ENCODE results near the gene SOAT2. TPM values are rescaled to one million over a fixed set of nuclear protein-coding genes. Genes with fewer than 3 reads are reported as not detected.

Gene SOAT2
- total RNA-seq, 1 experiment from 2014 or later, result not detected

- no peak overlapping the region for H3K27ac ChIP-seq (ENCODE audit: insufficient read length, low read depth, low read length)
- no peak overlapping the region for H4K5ac ChIP-seq (ENCODE audit: insufficient read length, low read depth, low read length)
- H3K23me2 ChIP-seq (ENCODE audit: insufficient read length, low read depth, low read length, poor library complexity, severe bottlenecking), result peaks cover 24% of the 10 kb centered on the region
- H4K20me1 ChIP-seq (ENCODE audit: control insufficient read depth, insufficient read depth, insufficient read length), result no peaks in the 10 kb centered on the region
- H3K27ac Mint-ChIP-seq, result no peak overlapping the region
- H3K4me2 ChIP-seq (ENCODE audit: insufficient read depth, insufficient read length, low read length), result peak overlapping the region; percentile 98
- no peak overlapping the region for H3K14ac ChIP-seq (ENCODE audit: insufficient read depth, low read length)
- H2BK20ac ChIP-seq (ENCODE audit: low read depth, low read length, poor library complexity, severe bottlenecking), result no peak overlapping the region
- no peaks in the 10 kb centered on the region for H3K79me2 ChIP-seq (ENCODE audit: insufficient read depth, low read length)
- no peak overlapping the region for H2AK5ac ChIP-seq (ENCODE audit: insufficient read length, low read length)
- DNase-seq, result peak; percentile 69
- no peak overlapping the region for H2AFZ ChIP-seq (ENCODE audit: low read length)
- no peak overlapping the region for H3K9ac ChIP-seq (ENCODE audit: extremely low read depth, insufficient read length, low read length)
- H3K56ac ChIP-seq (ENCODE audit: insufficient read length, low read depth, low read length), result no peak overlapping the region
- peaks cover 0 to 3% of the 10 kb centered on the region in 2 experiments; a peak in 1 of 5 replicates for H3K9me3 Mint-ChIP-seq
- H3K4me1 ChIP-seq (ENCODE audit: insufficient read depth, low read length), result peaks cover 6% of the 10 kb centered on the region; the same call in 1 of the 2 replicates
- no peaks in the 10 kb centered on the region; a peak in 1 of 7 replicates for H3K36me3 Mint-ChIP-seq (ENCODE audit: insufficient read depth in 1 of 3, low read depth in 3 of 3)
- H3K4me1 Mint-ChIP-seq, result peaks cover 30 to 42% of the 10 kb centered on the region in 2 experiments
- no peaks in the 10 kb centered on the region; the same call in 1 of the 2 replicates for H3K27me3 ChIP-seq (ENCODE audit: insufficient read depth, low read length)
- H4K8ac ChIP-seq (replicated peaks; ENCODE audit: insufficient read length, low read depth, low read length), result no peak overlapping the region
- peaks cover 77% of the 10 kb centered on the region for H3K27me3 Mint-ChIP-seq (ENCODE audit: low read depth)
- H3T11ph ChIP-seq (ENCODE audit: low read length), result no peak overlapping the region
- peak overlapping the region; percentile 68 to 91 for H3K4me3 Mint-ChIP-seq
- H3K23ac ChIP-seq (ENCODE audit: insufficient read length, low read depth, low read length), result no peak overlapping the region
- no peak overlapping the region for H2BK12ac ChIP-seq (ENCODE audit: insufficient read length, low read depth, low read length)
- no peaks in the 10 kb centered on the region for H3K9me3 ChIP-seq (ENCODE audit: control insufficient read depth, low read depth, low read length)
- H2BK120ac ChIP-seq (ENCODE audit: low read depth, low read length, poor library complexity, severe bottlenecking), result no peak overlapping the region
- no CpG with 5 or more reads among the region's 11 CpGs for WGBS (ENCODE audit: extremely low coverage, insufficient read length, low lambda C conversion rate)
- no peak for TF ChIP-seq CTCF (conservative IDR thresholded peaks at IDR 0.05)
- no peak overlapping the region for H2BK5ac ChIP-seq (ENCODE audit: insufficient read length, low read length)
- no peak overlapping the region for H3K4ac ChIP-seq (ENCODE audit: low read depth, low read length)
- no peak overlapping the region for H4K91ac ChIP-seq (ENCODE audit: insufficient read length, low read depth, low read length)
- H3K18ac ChIP-seq (ENCODE audit: insufficient read length, low read depth, low read length), result no peak overlapping the region
- no peak overlapping the region for H2BK15ac ChIP-seq (ENCODE audit: low read depth, low read length)
- H3K79me1 ChIP-seq (ENCODE audit: insufficient read depth, low read depth, low read length, poor library complexity, severe bottlenecking), result no peaks in the 10 kb centered on the region
Observed at GRCh38 chr12:53096089-53096741, 7.1 kb upstream of the SOAT2 start.

All from H9 (cell line).